ENCODE data around the gene COMMD1.

Gene COMMD1

DNA sequence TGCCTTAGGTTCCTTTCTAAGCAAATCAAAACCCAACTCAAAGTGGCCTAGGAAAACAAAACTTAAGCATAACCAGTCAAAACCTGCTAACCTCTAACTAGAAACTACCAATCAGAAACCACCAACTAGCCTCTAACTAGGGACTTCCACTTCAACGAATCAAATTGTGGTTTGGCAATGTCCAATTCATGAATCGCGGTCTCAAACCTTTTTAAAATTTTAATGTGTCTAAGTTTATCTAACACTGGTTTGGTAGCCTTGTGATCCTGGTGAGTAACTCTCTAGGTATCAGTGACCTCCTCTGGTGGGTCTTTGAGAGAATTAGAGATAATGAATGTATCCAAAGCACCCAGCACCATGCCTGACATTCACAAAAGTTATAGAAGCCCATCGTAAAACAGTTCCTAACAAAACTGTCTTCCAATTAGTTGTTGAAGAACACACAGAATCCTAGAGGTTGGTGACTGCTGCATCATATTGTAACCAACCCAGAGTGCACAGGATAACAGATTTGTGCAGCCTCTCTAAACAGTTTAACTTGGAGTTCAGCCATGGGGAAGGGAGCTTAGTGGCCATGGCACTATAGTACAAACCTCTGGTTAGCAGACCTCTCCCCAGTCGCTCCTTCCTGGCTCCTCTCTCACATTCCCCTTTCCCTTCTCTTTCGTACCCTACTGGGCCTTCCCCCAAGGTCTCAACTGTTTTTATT, 245.3 kb downstream of the COMMD1 start:
- no peak overlapping the region for H3K4me3 ChIP-seq (ENCODE audit: low read length)
- H3K36me3 ChIP-seq (replicated peaks; ENCODE audit: insufficient read depth, low read length), result no peaks in the 10 kb centered on the region
- no peak overlapping the region for H3K9ac ChIP-seq (ENCODE audit: low read length)
- no peaks in the 10 kb centered on the region for H3K9me3 ChIP-seq (replicated peaks; ENCODE audit: insufficient read depth, low read length)
- H3F3A ChIP-seq (ENCODE audit: insufficient read depth, low read length), result no peaks in the 10 kb centered on the region
- no peak overlapping the region for H3K4me2 ChIP-seq (ENCODE audit: low read depth, low read length)
- H3K4me1 ChIP-seq (ENCODE audit: low read length), result no peaks in the 10 kb centered on the region
- TF ChIP-seq, protein P1, sequence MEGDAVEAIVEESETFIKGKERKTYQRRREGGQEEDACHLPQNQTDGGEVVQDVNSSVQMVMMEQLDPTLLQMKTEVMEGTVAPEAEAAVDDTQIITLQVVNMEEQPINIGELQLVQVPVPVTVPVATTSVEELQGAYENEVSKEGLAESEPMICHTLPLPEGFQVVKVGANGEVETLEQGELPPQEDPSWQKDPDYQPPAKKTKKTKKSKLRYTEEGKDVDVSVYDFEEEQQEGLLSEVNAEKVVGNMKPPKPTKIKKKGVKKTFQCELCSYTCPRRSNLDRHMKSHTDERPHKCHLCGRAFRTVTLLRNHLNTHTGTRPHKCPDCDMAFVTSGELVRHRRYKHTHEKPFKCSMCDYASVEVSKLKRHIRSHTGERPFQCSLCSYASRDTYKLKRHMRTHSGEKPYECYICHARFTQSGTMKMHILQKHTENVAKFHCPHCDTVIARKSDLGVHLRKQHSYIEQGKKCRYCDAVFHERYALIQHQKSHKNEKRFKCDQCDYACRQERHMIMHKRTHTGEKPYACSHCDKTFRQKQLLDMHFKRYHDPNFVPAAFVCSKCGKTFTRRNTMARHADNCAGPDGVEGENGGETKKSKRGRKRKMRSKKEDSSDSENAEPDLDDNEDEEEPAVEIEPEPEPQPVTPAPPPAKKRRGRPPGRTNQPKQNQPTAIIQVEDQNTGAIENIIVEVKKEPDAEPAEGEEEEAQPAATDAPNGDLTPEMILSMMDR (IDR thresholded peaks at IDR 0.05; ENCODE audit: low read length), result no peak
- TF ChIP-seq EZH2phosphoT487 (IDR thresholded peaks at IDR 0.05; ENCODE audit: low read length) (no peak), EZH2 (optimal IDR thresholded peaks at IDR 0.05; ENCODE audit: low read depth, low read length) (no peak)
- no peak for DNase-seq
- H3K27ac ChIP-seq (ENCODE audit: low read length), result no peak overlapping the region
- no peak overlapping the region for H2AFZ ChIP-seq (ENCODE audit: low read length)
- no peaks in the 10 kb centered on the region for H4K20me1 ChIP-seq (ENCODE audit: insufficient read depth, low read length)
- H3K79me2 ChIP-seq (ENCODE audit: low read length), result no peaks in the 10 kb centered on the region
- no peaks in the 10 kb centered on the region for H3K9me2 ChIP-seq (replicated peaks; ENCODE audit: insufficient read depth, low read length)
- no peaks in the 10 kb centered on the region for H3K27me3 ChIP-seq (replicated peaks; ENCODE audit: insufficient read depth, low read length)

DNA sequence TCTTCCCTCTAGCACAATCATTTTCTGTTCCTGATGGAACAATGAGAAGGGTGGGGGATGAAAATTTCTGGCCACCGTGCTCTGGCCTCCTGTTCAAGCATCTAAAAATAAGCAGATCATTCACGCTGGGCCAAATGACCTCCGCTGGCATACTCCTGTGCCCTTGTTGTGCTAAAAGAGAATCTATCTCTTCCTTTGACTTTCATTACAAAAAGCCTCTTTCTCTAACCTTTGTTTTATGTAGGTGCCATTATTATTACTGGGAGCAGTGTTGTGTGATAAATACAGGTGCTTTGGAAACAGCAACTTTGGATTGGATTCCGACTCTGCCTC, 245.8 kb downstream of the COMMD1 start:
- H3K9me3 ChIP-seq (replicated peaks; ENCODE audit: insufficient read depth, low read length), result no peaks in the 10 kb centered on the region
- no peak overlapping the region for H3K4me2 ChIP-seq (ENCODE audit: low read depth, low read length)
- no peak overlapping the region for H3K4me3 ChIP-seq (ENCODE audit: low read length)
- no peak overlapping the region for H3K27ac ChIP-seq (ENCODE audit: low read length)
- no peaks in the 10 kb centered on the region for H3F3A ChIP-seq (ENCODE audit: insufficient read depth, low read length)
- H3K9me2 ChIP-seq (replicated peaks; ENCODE audit: insufficient read depth, low read length), result no peaks in the 10 kb centered on the region
- no peaks in the 10 kb centered on the region for H3K4me1 ChIP-seq (ENCODE audit: low read length)
- H3K36me3 ChIP-seq (replicated peaks; ENCODE audit: insufficient read depth, low read length), result no peaks in the 10 kb centered on the region
- no peak overlapping the region for H3K9ac ChIP-seq (ENCODE audit: low read length)
- no peaks in the 10 kb centered on the region for H3K27me3 ChIP-seq (replicated peaks; ENCODE audit: insufficient read depth, low read length)
- no peaks in the 10 kb centered on the region for H4K20me1 ChIP-seq (ENCODE audit: insufficient read depth, low read length)
- TF ChIP-seq EZH2phosphoT487 (IDR thresholded peaks at IDR 0.05; ENCODE audit: low read length) (no peak), EZH2 (optimal IDR thresholded peaks at IDR 0.05; ENCODE audit: low read depth, low read length) (no peak)
- TF ChIP-seq, protein P1 (IDR thresholded peaks at IDR 0.05; ENCODE audit: low read length), result no peak
- no peak overlapping the region for H2AFZ ChIP-seq (ENCODE audit: low read length)
- no peaks in the 10 kb centered on the region for H3K79me2 ChIP-seq (ENCODE audit: low read length)
- DNase-seq, result no peak

DNA sequence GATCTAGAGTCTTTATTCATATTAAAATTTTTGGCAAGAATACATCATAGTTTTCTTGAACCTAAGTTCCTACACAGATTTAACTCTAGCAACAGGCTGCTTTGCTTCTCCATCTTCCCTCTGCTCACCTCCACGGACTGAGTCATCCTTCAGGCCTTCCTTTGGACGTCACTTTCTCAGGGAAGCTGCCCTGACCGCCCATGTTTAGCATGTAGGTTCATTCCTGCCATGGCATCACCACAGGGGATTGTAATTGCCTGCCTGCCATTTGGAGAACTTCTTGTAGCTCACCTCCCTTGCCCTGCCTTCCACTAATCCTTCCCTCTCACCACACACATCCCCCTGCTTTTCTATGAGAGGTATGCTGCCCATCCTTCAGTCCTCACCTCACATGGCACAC, 246.5 kb downstream of the COMMD1 start:
- TF ChIP-seq, protein P1 (IDR thresholded peaks at IDR 0.05; ENCODE audit: low read length), result no peak
- TF ChIP-seq EZH2phosphoT487 (IDR thresholded peaks at IDR 0.05; ENCODE audit: low read length), result no peak
- TF ChIP-seq EZH2 (optimal IDR thresholded peaks at IDR 0.05; ENCODE audit: low read depth, low read length), result no peak

More for the DNA sequence above, 246.5 kb downstream of the COMMD1 start:
- Histone ChIP-seq H3K4me3 (ENCODE audit: low read length) (no peak overlapping the region), H2AFZ (ENCODE audit: low read length) (no peak overlapping the region), H3K4me1 (ENCODE audit: low read length) (no peaks in the 10 kb centered on the region), H3K27ac (ENCODE audit: low read length) (no peak overlapping the region), H3K79me2 (ENCODE audit: low read length) (no peaks in the 10 kb centered on the region), H3K9me2 (replicated peaks; ENCODE audit: insufficient read depth, low read length) (no peaks in the 10 kb centered on the region), H3K9me3 (replicated peaks; ENCODE audit: insufficient read depth, low read length) (no peaks in the 10 kb centered on the region), H3K36me3 (replicated peaks; ENCODE audit: insufficient read depth, low read length) (no peaks in the 10 kb centered on the region), H3K27me3 (replicated peaks; ENCODE audit: insufficient read depth, low read length) (no peaks in the 10 kb centered on the region), H3K4me2 (ENCODE audit: low read depth, low read length) (no peak overlapping the region), H3K9ac (ENCODE audit: low read length) (no peak overlapping the region), H3F3A (ENCODE audit: insufficient read depth, low read length) (no peaks in the 10 kb centered on the region), H4K20me1 (ENCODE audit: insufficient read depth, low read length) (no peaks in the 10 kb centered on the region)
- DNase-seq, result no peak
